GM23338 (cell line): ENCODE data around the gene CFDP1. TPM values are rescaled to one million over a fixed set of nuclear protein-coding genes. Genes with fewer than 3 reads are reported as not detected.

Experiments used
- ATAC-seq: fragments of 200-7000 bp; cut with Tn5 transposase; 3 replicates; pipeline ENCODE4 v1.9.1; 2020
- DNase-seq: peaks from one replicate; pipeline ENCODE4 v3.0.0-alpha.2; 2015; ENCODE audit warnings: low spot score
- H2AFZ ChIP-seq: fragments of 200-600 bp; sonication (generic); 2 replicates; pipeline ENCODE4 v1.8.0; 2016; ENCODE audit warnings: antibody characterized with exemption, mild to moderate bottlenecking, moderate library complexity
- H3F3A ChIP-seq: fragments of 200-600 bp; sonication (generic); replicated peaks from 2 replicates; pipeline ENCODE4 v1.8.0; 2017; ENCODE audit warnings: antibody characterized with exemption, mixed run types, low read depth
- H3K27ac ChIP-seq: fragments of 200-600 bp; sonication (generic); 2 replicates; pipeline ENCODE4 v1.6.1; 2016; ENCODE audit warnings: low read depth
- H3K27me3 ChIP-seq: fragments of 200-600 bp; sonication (generic); 2 replicates; pipeline ENCODE4 v1.8.0; 2016; ENCODE audit warnings: mild to moderate bottlenecking, mixed run types, moderate library complexity; ENCODE audit not compliant: insufficient read depth
- H3K36me3 ChIP-seq: fragments of 200-600 bp; sonication (generic); 2 replicates; pipeline ENCODE4 v1.8.0; 2016; ENCODE audit warnings: mild to moderate bottlenecking; ENCODE audit not compliant: insufficient read depth
- H3K4me1 ChIP-seq: fragments of 200-600 bp; sonication (generic); 2 replicates; pipeline ENCODE4 v1.8.0; 2016; ENCODE audit warnings: mild to moderate bottlenecking, moderate library complexity; ENCODE audit not compliant: insufficient read depth
- H3K4me2 ChIP-seq: fragments of 200-600 bp; sonication (generic); 2 replicates; pipeline ENCODE4 v1.7.1; 2017; ENCODE audit warnings: mixed run types
- H3K4me3 ChIP-seq: fragments of 200-600 bp; sonication (generic); 2 replicates; pipeline ENCODE4 v1.6.1; 2016; ENCODE audit warnings: mixed run types
- H3K79me2 ChIP-seq: fragments of 200-600 bp; sonication (generic); replicated peaks from 2 replicates; pipeline ENCODE4 v1.8.0; 2017; ENCODE audit warnings: mild to moderate bottlenecking; ENCODE audit not compliant: insufficient read depth
- H3K9me2 ChIP-seq: fragments of 200-600 bp; sonication (generic); 2 replicates; pipeline ENCODE4 v1.8.0; 2017; ENCODE audit not compliant: insufficient read depth
- H4K20me1 ChIP-seq: fragments of 200-600 bp; sonication (generic); replicated peaks from 2 replicates; pipeline ENCODE4 v1.8.0; 2017; ENCODE audit warnings: mild to moderate bottlenecking; ENCODE audit not compliant: insufficient read depth
- H3K27ac Mint-ChIP-seq: 2 replicates; pipeline ENCODE4 v1.8.0; 2020; ENCODE audit warnings: inconsistent platforms, mild to moderate bottlenecking, moderate library complexity, mixed read lengths
- H3K27me3 Mint-ChIP-seq: 3 replicates; pipeline ENCODE4 v1.8.0; 2022; ENCODE audit warnings: low read depth, mild to moderate bottlenecking, moderate library complexity, mixed read lengths, inconsistent platforms; ENCODE audit not compliant: insufficient read depth, poor library complexity
- H3K36me3 Mint-ChIP-seq: 3 replicates; pipeline ENCODE4 v1.8.0; 2021; ENCODE audit warnings: low read depth, mild to moderate bottlenecking, inconsistent platforms, moderate library complexity, mixed read lengths
- H3K4me1 Mint-ChIP-seq: 3 replicates; pipeline ENCODE4 v1.8.0; 2020; ENCODE audit warnings: mild to moderate bottlenecking, inconsistent platforms, mixed read lengths
- H3K4me3 Mint-ChIP-seq: 3 replicates; pipeline ENCODE4 v1.8.0; 2021; ENCODE audit warnings: moderate library complexity, mild to moderate bottlenecking, inconsistent platforms, mixed read lengths
- H3K9me3 Mint-ChIP-seq: 3 replicates; pipeline ENCODE4 v1.8.0; 2020; ENCODE audit warnings: moderate library complexity, mild to moderate bottlenecking, inconsistent platforms, mixed read lengths
- NANOG ChIP-seq: IDR thresholded peaks from 2 replicates; pipeline ENCODE4 v1.6.1; 2016; ENCODE audit warnings: antibody characterized with exemption, borderline replicate concordance
- STAT1 ChIP-seq: IDR thresholded peaks from one replicate; pipeline ENCODE4 v1.6.1; 2016; ENCODE audit warnings: antibody characterized with exemption; ENCODE audit not compliant: unreplicated experiment
- ZNF462 ChIP-seq: fragments of 250-450 bp; sonication (Bioruptor Pico); IDR thresholded peaks from 2 replicates; pipeline ENCODE4 v1.5.0; 2020; ENCODE audit warnings: mild to moderate bottlenecking, moderate library complexity
- polyA plus RNA-seq: library from polyadenylated mRNA; unstranded; fragments of >200 nt; fragmentation: Nextera tagmentation; extraction: Ambion mirVana; gene quantifications from 2 replicates; pipeline ENCODE4 v1.2.1, GENCODE V29; 2016
- total RNA-seq: library from RNA; depleted of rRNA; stranded (reverse); fragments of >200 nt; shearing (Covaris generic); gene quantifications from 2 replicates; pipeline ENCODE4 v1.2.3, GENCODE V29; 2014
- TF ChIP-seq, protein P1 (sequence below), 2 experiments: fragments of 200-600 bp in 1 of 2; sonication (generic) in 1 of 2; conservative IDR thresholded peaks; 2 replicates each; pipeline versions ENCODE4 v1.5.1 to v1.6.1; 2016 to 2017; ENCODE audit warnings: antibody characterized with exemption in 2 of 2, low read depth in 2 of 2, mild to moderate bottlenecking in 2 of 2, moderate library complexity in 1 of 2

The CFDP1 gene
- total and polyA plus RNA-seq, 2 experiments from 2014 or later: 89.9 to 224 TPM

DNA sequence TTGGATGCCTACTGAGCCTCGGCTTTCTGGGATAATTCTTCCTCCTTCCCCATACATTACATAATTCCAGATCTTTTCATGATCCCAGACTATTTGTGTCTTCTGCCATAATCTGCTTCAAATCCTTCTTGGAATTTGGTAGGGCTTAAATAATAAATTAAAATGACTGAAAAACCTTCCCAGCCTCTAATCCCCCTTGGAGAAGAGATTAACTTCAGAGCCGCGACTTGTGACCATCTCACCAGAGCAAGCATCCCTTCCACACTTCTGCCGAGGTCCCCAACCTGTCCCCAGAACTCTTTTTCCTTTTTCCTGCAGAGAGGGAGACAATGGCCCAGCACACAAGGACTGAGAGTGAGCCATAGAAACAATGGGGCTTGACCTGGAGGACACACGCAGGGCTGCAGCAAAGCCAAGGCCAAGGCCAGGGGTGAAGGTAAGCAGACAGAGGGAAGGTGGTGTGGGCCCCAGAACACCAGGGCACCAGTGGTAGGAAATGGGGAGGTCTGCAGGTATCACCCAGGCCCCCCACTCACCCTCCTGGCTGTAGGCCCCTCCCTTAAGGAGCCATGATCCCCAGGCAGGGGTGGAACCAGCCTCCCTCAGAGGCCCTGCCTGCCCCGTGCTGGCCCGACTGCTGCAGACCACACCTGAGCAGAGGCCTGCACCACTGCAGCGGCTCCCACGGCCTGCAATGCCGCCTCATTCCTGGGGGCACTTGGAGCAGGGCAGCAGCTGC is 172.3 kb downstream of the CFDP1 start:
- Histone ChIP-seq H3K27me3 (no peaks in the 10 kb centered on the region), H3K4me3 (no peak overlapping the region), H3K36me3 (no peaks in the 10 kb centered on the region), H3K4me2 (peak overlapping the region; percentile 32; the same call in 1 of the 2 replicates), H3K9me2 (no peaks in the 10 kb centered on the region), H3K4me1 (peaks cover 59% of the 10 kb centered on the region), H4K20me1 (peaks cover 45% of the 10 kb centered on the region), H3K27ac (peak overlapping the region; percentile 78; the same call in 1 of the 2 replicates), H3F3A (0 out of 2 replicates have a peak, but pooled peaks cover 7% of the 10 kb centered on the region), H3K79me2 (peaks cover 95% of the 10 kb centered on the region), H2AFZ (no peak overlapping the region)
- Mint-ChIP-seq H3K27me3 (peaks cover 14% of the 10 kb centered on the region), H3K9me3 (no peaks in the 10 kb centered on the region), H3K4me1 (peaks cover 69% of the 10 kb centered on the region), H3K4me3 (no peak overlapping the region; the same call in 2 of the 3 replicates), H3K27ac (peak overlapping the region; percentile 59), H3K36me3 (peaks cover 14% of the 10 kb centered on the region; the same call in 2 of the 3 replicates)
- ATAC-seq: no peak; the same call in 2 of the 3 replicates
- DNase-seq: no peak
- no peak for TF ChIP-seq NANOG
- TF ChIP-seq, protein P1, sequence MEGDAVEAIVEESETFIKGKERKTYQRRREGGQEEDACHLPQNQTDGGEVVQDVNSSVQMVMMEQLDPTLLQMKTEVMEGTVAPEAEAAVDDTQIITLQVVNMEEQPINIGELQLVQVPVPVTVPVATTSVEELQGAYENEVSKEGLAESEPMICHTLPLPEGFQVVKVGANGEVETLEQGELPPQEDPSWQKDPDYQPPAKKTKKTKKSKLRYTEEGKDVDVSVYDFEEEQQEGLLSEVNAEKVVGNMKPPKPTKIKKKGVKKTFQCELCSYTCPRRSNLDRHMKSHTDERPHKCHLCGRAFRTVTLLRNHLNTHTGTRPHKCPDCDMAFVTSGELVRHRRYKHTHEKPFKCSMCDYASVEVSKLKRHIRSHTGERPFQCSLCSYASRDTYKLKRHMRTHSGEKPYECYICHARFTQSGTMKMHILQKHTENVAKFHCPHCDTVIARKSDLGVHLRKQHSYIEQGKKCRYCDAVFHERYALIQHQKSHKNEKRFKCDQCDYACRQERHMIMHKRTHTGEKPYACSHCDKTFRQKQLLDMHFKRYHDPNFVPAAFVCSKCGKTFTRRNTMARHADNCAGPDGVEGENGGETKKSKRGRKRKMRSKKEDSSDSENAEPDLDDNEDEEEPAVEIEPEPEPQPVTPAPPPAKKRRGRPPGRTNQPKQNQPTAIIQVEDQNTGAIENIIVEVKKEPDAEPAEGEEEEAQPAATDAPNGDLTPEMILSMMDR (conservative IDR thresholded peaks at IDR 0.05; ENCODE audit: low read depth in 2 of 2): no peak
- no peak for TF ChIP-seq STAT1

DNA sequence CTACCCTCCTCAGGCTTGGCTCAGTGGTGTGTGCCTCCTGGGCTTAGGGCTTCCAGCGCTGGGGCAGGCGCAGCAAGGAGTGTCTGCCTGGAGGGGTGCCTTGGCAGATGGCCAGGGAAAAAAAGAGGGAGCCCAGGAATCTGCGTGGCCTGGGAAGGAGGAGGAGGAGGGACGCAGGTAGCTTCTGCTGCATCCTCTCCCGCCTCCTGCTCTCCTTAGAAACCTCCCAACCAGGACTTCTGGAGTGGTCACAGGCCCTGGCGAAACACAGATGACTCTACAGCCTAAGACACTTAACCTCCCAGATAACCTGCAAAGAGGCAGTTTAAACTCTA is 174.5 kb downstream of the CFDP1 start:
- H3K4me3 Mint-ChIP-seq: no peak overlapping the region
- ATAC-seq: peak; percentile 2; the same call in 1 of the 3 replicates
- Histone ChIP-seq H3F3A (peaks cover 19% of the 10 kb centered on the region), H3K36me3 (no peaks in the 10 kb centered on the region), H3K4me2 (0 out of 2 replicates have a peak overlapping the region, but pooled peaks have one; percentile 45), H2AFZ (no peak overlapping the region), H3K4me1 (peaks cover 71% of the 10 kb centered on the region), H3K27me3 (no peaks in the 10 kb centered on the region), H3K79me2 (peaks cover 96% of the 10 kb centered on the region), H4K20me1 (peaks cover 39% of the 10 kb centered on the region), H3K4me3 (no peak overlapping the region; the same call in 1 of the 2 replicates), H3K9me2 (no peaks in the 10 kb centered on the region), H3K27ac (peak overlapping the region; percentile 72; the same call in 1 of the 2 replicates)
- H3K4me1 Mint-ChIP-seq: peaks cover 79% of the 10 kb centered on the region
- peaks cover 7% of the 10 kb centered on the region; the same call in 2 of the 3 replicates for H3K36me3 Mint-ChIP-seq
- DNase-seq: no peak
- no peaks in the 10 kb centered on the region for H3K9me3 Mint-ChIP-seq
- TF ChIP-seq STAT1: no peak
- TF ChIP-seq ZNF462 (CRISPR knock-in tag): no peak
- peaks cover 15% of the 10 kb centered on the region for H3K27me3 Mint-ChIP-seq
- H3K27ac Mint-ChIP-seq: no peak overlapping the region; the same call in 1 of the 2 replicates
